IMR-90 (cell line): ENCODE data around the gene C3. TPM values are rescaled to one million over a fixed set of nuclear protein-coding genes. Genes with fewer than 3 reads are reported as not detected.

ENCODE experiments used
- ATAC-seq: fragments of 200-7000 bp; cut with Tn5 transposase; 2 replicates; pipeline ENCODE4 v1.9.1; 2020; ENCODE audit warnings: low read depth, mild to moderate bottlenecking, moderate library complexity
- BruUV-seq: library from RNA; stranded (reverse); fragments of 400-500 nt; replicated peaks from 2 replicates; lab custom pipeline; 2021; lab: Mats Ljungman, UMichigan
- CTCF ChIA-PET: fragments of 300-600 bp; formaldehyde crosslinking; extraction: SDS; loops from one replicate; lab custom pipeline; 2021; ENCODE audit warnings: antibody characterized with exemption; lab: Yijun Ruan, JAX
- POLR2A ChIA-PET: fragments of 300-600 bp; sonication (Branson Sonifier 250); formaldehyde crosslinking; loops from one replicate; lab custom pipeline; 2022; ENCODE audit warnings: antibody characterized with exemption; ENCODE audit not compliant: unreplicated experiment; lab: Charles Lee
- DNase-seq: peaks from one replicate; pipeline ENCODE4 v3.0.0; 2013
- H2AFZ ChIP-seq: replicated peaks from 2 replicates; pipeline ENCODE3; 2013; ENCODE audit warnings: low read length, mild to moderate bottlenecking; ENCODE audit not compliant: poor library complexity
- H2AK5ac ChIP-seq: 2 replicates; pipeline ENCODE4 v1.6.1; 2013; ENCODE audit warnings: low read depth, low read length, inconsistent platforms
- H2AK9ac ChIP-seq: replicated peaks from 2 replicates; pipeline ENCODE3; 2013; ENCODE audit warnings: mild to moderate bottlenecking, low read depth, low read length, moderate library complexity; ENCODE audit not compliant: poor library complexity
- H2BK120ac ChIP-seq: 2 replicates; pipeline ENCODE4 v1.6.1; 2013; ENCODE audit warnings: low read depth, low read length, inconsistent platforms
- H2BK15ac ChIP-seq: 3 replicates; pipeline ENCODE4 v1.6.1; 2013; ENCODE audit warnings: low read depth, low read length, inconsistent platforms
- H2BK20ac ChIP-seq: 2 replicates; pipeline ENCODE4 v1.6.1; 2013; ENCODE audit warnings: low read depth, mild to moderate bottlenecking, inconsistent platforms, low read length, moderate library complexity
- H2BK5ac ChIP-seq: 2 replicates; pipeline ENCODE4 v1.6.1; 2013; ENCODE audit warnings: mild to moderate bottlenecking, low read depth, low read length, inconsistent platforms; ENCODE audit not compliant: poor library complexity, severe bottlenecking
- H3K14ac ChIP-seq: replicated peaks from 2 replicates; pipeline ENCODE4 v1.6.1; 2013; ENCODE audit warnings: low read depth, low read length, inconsistent platforms
- H3K18ac ChIP-seq: 2 replicates; pipeline ENCODE4 v1.6.1; 2013; ENCODE audit warnings: low read depth, low read length, control low read depth
- H3K23ac ChIP-seq: 2 replicates; pipeline ENCODE4 v1.6.1; 2013; ENCODE audit warnings: low read depth, low read length, inconsistent platforms
- H3K27ac ChIP-seq: 2 replicates; pipeline ENCODE4 v1.5.1; 2013; ENCODE audit warnings: mild to moderate bottlenecking, control low read depth, low read length; ENCODE audit not compliant: insufficient read depth
- H3K27me3 ChIP-seq: 2 replicates; pipeline ENCODE4 v1.6.1; 2013; ENCODE audit warnings: low read length; ENCODE audit not compliant: control insufficient read depth, insufficient read depth
- H3K36me3 ChIP-seq: 2 replicates; pipeline ENCODE4 v1.6.1; 2013; ENCODE audit warnings: low read length, mixed read lengths; ENCODE audit not compliant: control insufficient read depth, insufficient read depth
- H3K4ac ChIP-seq: 2 replicates; pipeline ENCODE4 v1.6.1; 2013; ENCODE audit warnings: low read depth, low read length, inconsistent platforms
- H3K4me1 ChIP-seq: 2 replicates; pipeline ENCODE4 v1.6.1; 2013; ENCODE audit warnings: low read length, mixed read lengths; ENCODE audit not compliant: control insufficient read depth, insufficient read depth
- H3K4me2 ChIP-seq: 2 replicates; pipeline ENCODE4 v1.6.1; 2013; ENCODE audit warnings: low read depth, mild to moderate bottlenecking, control low read depth, low read length, moderate library complexity
- H3K4me3 ChIP-seq: 2 replicates; pipeline ENCODE4 v1.5.1; 2013; ENCODE audit warnings: low read depth, mild to moderate bottlenecking, control low read depth, low read length, moderate library complexity; ENCODE audit not compliant: insufficient read depth
- H3K56ac ChIP-seq: 2 replicates; pipeline ENCODE4 v1.6.1; 2013; ENCODE audit warnings: low read length, inconsistent platforms; ENCODE audit not compliant: insufficient read depth; ENCODE audit errors: extremely low read depth
- H3K79me1 ChIP-seq, 2 experiments: 2 replicates each; pipeline ENCODE4 v1.6.1; 2013; ENCODE audit warnings: low read length in 2 of 2, inconsistent platforms in 1 of 2, low read depth in 1 of 2
- H3K9ac ChIP-seq: 2 replicates; pipeline ENCODE4 v1.6.1; 2013; ENCODE audit warnings: low read depth, low read length, control low read depth
- H3K9me1 ChIP-seq: 2 replicates; pipeline ENCODE4 v1.6.1; 2013; ENCODE audit warnings: low read length, inconsistent platforms; ENCODE audit not compliant: insufficient read depth
- H3K9me3 ChIP-seq: 2 replicates; pipeline ENCODE4 v1.6.1; 2013; ENCODE audit warnings: low read length; ENCODE audit not compliant: control insufficient read depth, insufficient read depth
- H4K20me1 ChIP-seq: 2 replicates; pipeline ENCODE4 v1.6.1; 2013; ENCODE audit warnings: low read length, inconsistent platforms; ENCODE audit not compliant: insufficient read depth
- H4K5ac ChIP-seq: 2 replicates; pipeline ENCODE4 v1.6.1; 2013; ENCODE audit warnings: mild to moderate bottlenecking, low read depth, low read length, control low read depth
- H4K8ac ChIP-seq, 2 experiments: 2 replicates each; pipeline ENCODE4 v1.6.1; 2013; ENCODE audit warnings: low read depth in 2 of 2, low read length in 2 of 2, control low read depth in 1 of 2, inconsistent platforms in 1 of 2
- H4K91ac ChIP-seq: 2 replicates; pipeline ENCODE4 v1.6.1; 2013; ENCODE audit warnings: low read depth, low read length, inconsistent platforms; ENCODE audit not compliant: insufficient read depth
- BHLHE40 ChIP-seq: fragments of 150-350 bp; IDR thresholded peaks from 2 replicates; pipeline ENCODE4 v1.6.1; 2016; ENCODE audit warnings: mild to moderate bottlenecking, low read depth, low read length
- CEBPB ChIP-seq: IDR thresholded peaks from 2 replicates; pipeline ENCODE4 v1.6.1; 2012; ENCODE audit warnings: low read depth, low read length, improper control_type of control experiment
- CHD1 ChIP-seq: IDR thresholded peaks from 2 replicates; pipeline ENCODE4 v1.6.1; 2012; ENCODE audit warnings: low read depth, low read length, improper control_type of control experiment
- FOS ChIP-seq: fragments of 150-350 bp; IDR thresholded peaks from 2 replicates; pipeline ENCODE4 v1.6.1; 2016; ENCODE audit warnings: low read depth, low read length
- MAFK ChIP-seq: IDR thresholded peaks from 2 replicates; pipeline ENCODE4 v1.6.1; 2012; ENCODE audit warnings: low read depth, low read length, improper control_type of control experiment
- MAZ ChIP-seq: IDR thresholded peaks from 2 replicates; pipeline ENCODE4 v1.6.1; 2012; ENCODE audit warnings: low read depth, mild to moderate bottlenecking, low read length, improper control_type of control experiment, moderate library complexity, borderline replicate concordance
- MXI1 ChIP-seq: IDR thresholded peaks from 2 replicates; pipeline ENCODE4 v1.6.1; 2012; ENCODE audit warnings: low read depth, mild to moderate bottlenecking, low read length, moderate library complexity, borderline replicate concordance
- NFE2L2 ChIP-seq: fragments of 150-350 bp; IDR thresholded peaks from 2 replicates; pipeline ENCODE4 v1.6.1; 2016; ENCODE audit warnings: low read depth, mild to moderate bottlenecking, low read length
- POLR2A ChIP-seq: IDR thresholded peaks from 2 replicates; pipeline ENCODE4 v1.6.1; 2012; ENCODE audit warnings: mild to moderate bottlenecking, low read depth, low read length
- RAD21 ChIP-seq: IDR thresholded peaks from 2 replicates; pipeline ENCODE4 v1.6.1; 2012; ENCODE audit warnings: low read length, improper control_type of control experiment
- RCOR1 ChIP-seq: IDR thresholded peaks from 2 replicates; pipeline ENCODE4 v1.6.1; 2012; ENCODE audit warnings: mild to moderate bottlenecking, low read length, improper control_type of control experiment; ENCODE audit not compliant: insufficient replicate concordance
- RFX5 ChIP-seq: IDR thresholded peaks from 2 replicates; pipeline ENCODE4 v1.8.0; 2012; ENCODE audit warnings: low read depth, mild to moderate bottlenecking, low read length, moderate library complexity
- SMC3 ChIP-seq: fragments of 150-350 bp; IDR thresholded peaks from 2 replicates; pipeline ENCODE4 v1.6.1; 2016; ENCODE audit warnings: low read depth, mild to moderate bottlenecking, antibody characterized with exemption, low read length, moderate library complexity
- WGBS, 2 experiments: methylation state at CpG; one replicate each; pipeline versions ENCODE4 v1.1.5 to v1.1.7; 2013; ENCODE audit warnings: missing lambda C conversion rate in 2 of 2; ENCODE audit not compliant: insufficient read length in 1 of 2; ENCODE audit errors: extremely low coverage in 2 of 2; 5-methylcytosine and 5-hydroxymethylcytosine counted together
- dilution Hi-C: fragments of 300-500 bp; cut with HindIII; formaldehyde crosslinking; loops from one replicate; pipeline ENCODE4 v1.14.3; 2018; ENCODE audit warnings: low sequenced_read_pairs; ENCODE audit not compliant: unreplicated experiment
- in situ Hi-C: fragments of 300-500 bp; cut with MboI; formaldehyde crosslinking; loops from 3 replicates; pipeline ENCODE4 v1.14.3; 2019; ENCODE audit warnings: low sequenced_read_pairs, inconsistent platforms, mixed read lengths
- intact Hi-C: fragments of 100-400 bp; cut with micrococcal nuclease; formaldehyde crosslinking; loops from 2 replicates; pipeline ENCODE4 v1.10.0; 2022
- polyA plus RNA-seq, 3 experiments: library from polyadenylated mRNA; depleted of rRNA; stranded (reverse); fragments of >200 nt; gene quantifications; 2 replicates each; pipeline ENCODE4 v1.2.3, GENCODE V29; 2012; ENCODE audit warnings: low replicate concordance in 1 of 3
- total RNA-seq: library from RNA; depleted of rRNA; stranded (reverse); fragments of >200 nt; gene quantifications from 2 replicates; pipeline ENCODE4 v1.2.3, GENCODE V29; 2012
- TF ChIP-seq, protein P1 (sequence below): fragments of 150-350 bp; IDR thresholded peaks from 2 replicates; pipeline ENCODE4 v1.6.1; 2017; ENCODE audit warnings: mild to moderate bottlenecking, antibody characterized with exemption, low read length, low read depth
- TF ChIP-seq, protein P2 (sequence below): fragments of 150-350 bp; IDR thresholded peaks from 2 replicates; pipeline ENCODE4 v1.6.1; 2016; ENCODE audit warnings: low read depth, mild to moderate bottlenecking, low read length, moderate library complexity, borderline replicate concordance
- TF ChIP-seq, protein P3 (sequence below): conservative IDR thresholded peaks from 2 replicates; pipeline ENCODE4 v1.5.1; 2012; ENCODE audit warnings: mild to moderate bottlenecking, low read depth, low read length, improper control_type of control experiment

C3 gene
- total and polyA plus RNA-seq, 2 of the 4 experiments (the other 2 are of a cell fraction): 0.36 TPM; not detected in 1

DNA sequence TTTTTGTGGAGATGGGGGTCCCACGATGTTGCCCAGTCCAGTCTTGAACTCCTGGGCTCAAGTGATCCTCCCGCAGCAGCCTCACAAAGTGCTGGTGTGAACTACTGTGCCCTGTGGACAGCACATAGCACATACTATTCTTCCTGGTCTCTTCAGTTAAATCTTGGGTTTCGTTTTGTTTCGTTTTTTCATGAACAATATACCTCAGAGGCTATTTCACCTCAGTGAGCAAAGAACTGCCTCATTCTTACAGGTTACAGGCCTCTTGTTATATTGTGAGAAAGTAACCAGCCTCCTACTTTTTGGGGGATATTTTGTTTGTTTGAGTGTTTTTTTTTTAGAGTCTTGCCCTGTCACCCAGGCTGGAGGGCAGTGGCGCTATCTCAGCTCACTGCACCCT, 1.3 kb upstream of the C3 start:
- Histone ChIP-seq H4K8ac (no peak overlapping the region), H2BK20ac (no peak overlapping the region), H2BK15ac (no peak overlapping the region), H4K20me1 (no peaks in the 10 kb centered on the region), H3K79me1 (no peaks in the 10 kb centered on the region), H3K23ac (no peak overlapping the region), H2BK5ac (no peak overlapping the region), H3K18ac (no peak overlapping the region), H3K14ac (no peak overlapping the region), H2BK120ac (no peak overlapping the region), H3K27me3 (no peaks in the 10 kb centered on the region), H2AK5ac (no peak overlapping the region), H3K27ac (no peak overlapping the region), H3K56ac (no peak overlapping the region), H4K91ac (no peak overlapping the region), H2AK9ac (no peak overlapping the region), H3K9me3 (no peaks in the 10 kb centered on the region), H3K36me3 (peaks cover 4% of the 10 kb centered on the region; the same call in 1 of the 2 replicates), H3K4me1 (peaks cover 2% of the 10 kb centered on the region; the same call in 1 of the 2 replicates), H3K4me2 (no peak overlapping the region), H3K9me1 (no peaks in the 10 kb centered on the region), H4K5ac (no peak overlapping the region), H3K9ac (no peak overlapping the region), H3K4ac (no peak overlapping the region), H2AFZ (no peak overlapping the region), H3K4me3 (no peak overlapping the region)
- TF ChIP-seq CHD1: no peak
- TF ChIP-seq RFX5: no peak
- no peak for TF ChIP-seq BHLHE40
- TF ChIP-seq NFE2L2: no peak
- TF ChIP-seq CEBPB: no peak
- no peak for TF ChIP-seq RAD21
- TF ChIP-seq RCOR1: no peak
- no peak for TF ChIP-seq POLR2A
- no peak for TF ChIP-seq MAZ
- no peak for TF ChIP-seq SMC3
- no peak for TF ChIP-seq FOS
- no peak for TF ChIP-seq MAFK
- TF ChIP-seq, protein P1, sequence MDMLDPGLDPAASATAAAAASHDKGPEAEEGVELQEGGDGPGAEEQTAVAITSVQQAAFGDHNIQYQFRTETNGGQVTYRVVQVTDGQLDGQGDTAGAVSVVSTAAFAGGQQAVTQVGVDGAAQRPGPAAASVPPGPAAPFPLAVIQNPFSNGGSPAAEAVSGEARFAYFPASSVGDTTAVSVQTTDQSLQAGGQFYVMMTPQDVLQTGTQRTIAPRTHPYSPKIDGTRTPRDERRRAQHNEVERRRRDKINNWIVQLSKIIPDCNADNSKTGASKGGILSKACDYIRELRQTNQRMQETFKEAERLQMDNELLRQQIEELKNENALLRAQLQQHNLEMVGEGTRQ: no peak
- TF ChIP-seq, protein P2, sequence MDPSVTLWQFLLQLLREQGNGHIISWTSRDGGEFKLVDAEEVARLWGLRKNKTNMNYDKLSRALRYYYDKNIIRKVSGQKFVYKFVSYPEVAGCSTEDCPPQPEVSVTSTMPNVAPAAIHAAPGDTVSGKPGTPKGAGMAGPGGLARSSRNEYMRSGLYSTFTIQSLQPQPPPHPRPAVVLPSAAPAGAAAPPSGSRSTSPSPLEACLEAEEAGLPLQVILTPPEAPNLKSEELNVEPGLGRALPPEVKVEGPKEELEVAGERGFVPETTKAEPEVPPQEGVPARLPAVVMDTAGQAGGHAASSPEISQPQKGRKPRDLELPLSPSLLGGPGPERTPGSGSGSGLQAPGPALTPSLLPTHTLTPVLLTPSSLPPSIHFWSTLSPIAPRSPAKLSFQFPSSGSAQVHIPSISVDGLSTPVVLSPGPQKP: no peak
- TF ChIP-seq MXI1: no peak
- TF ChIP-seq, protein P3, sequence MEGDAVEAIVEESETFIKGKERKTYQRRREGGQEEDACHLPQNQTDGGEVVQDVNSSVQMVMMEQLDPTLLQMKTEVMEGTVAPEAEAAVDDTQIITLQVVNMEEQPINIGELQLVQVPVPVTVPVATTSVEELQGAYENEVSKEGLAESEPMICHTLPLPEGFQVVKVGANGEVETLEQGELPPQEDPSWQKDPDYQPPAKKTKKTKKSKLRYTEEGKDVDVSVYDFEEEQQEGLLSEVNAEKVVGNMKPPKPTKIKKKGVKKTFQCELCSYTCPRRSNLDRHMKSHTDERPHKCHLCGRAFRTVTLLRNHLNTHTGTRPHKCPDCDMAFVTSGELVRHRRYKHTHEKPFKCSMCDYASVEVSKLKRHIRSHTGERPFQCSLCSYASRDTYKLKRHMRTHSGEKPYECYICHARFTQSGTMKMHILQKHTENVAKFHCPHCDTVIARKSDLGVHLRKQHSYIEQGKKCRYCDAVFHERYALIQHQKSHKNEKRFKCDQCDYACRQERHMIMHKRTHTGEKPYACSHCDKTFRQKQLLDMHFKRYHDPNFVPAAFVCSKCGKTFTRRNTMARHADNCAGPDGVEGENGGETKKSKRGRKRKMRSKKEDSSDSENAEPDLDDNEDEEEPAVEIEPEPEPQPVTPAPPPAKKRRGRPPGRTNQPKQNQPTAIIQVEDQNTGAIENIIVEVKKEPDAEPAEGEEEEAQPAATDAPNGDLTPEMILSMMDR: no peak
- POLR2A ChIA-PET: no interaction called here
- intact Hi-C loops: no loop called here
- in situ Hi-C loops: no loop called here
- dilution Hi-C loops: no loop called here
- no CpG with 5 or more reads among the region's 5 CpGs for WGBS, 2 experiments
- BruUV-seq: no TSS peak
- no peak for DNase-seq
- CTCF ChIA-PET: no interaction called here
- ATAC-seq: no peak
